ENCODE results near the gene KRTAP10-9.

KRTAP10-9 gene

GRCh38 chr21:44667612-44668011, 40.7 kb downstream of the KRTAP10-9 start:
- DNase-seq = no peak

- no peak for DNase-seq
Measured at GRCh38 chr21:44670642-44671432, 43.9 kb downstream of the KRTAP10-9 start.

DNA sequence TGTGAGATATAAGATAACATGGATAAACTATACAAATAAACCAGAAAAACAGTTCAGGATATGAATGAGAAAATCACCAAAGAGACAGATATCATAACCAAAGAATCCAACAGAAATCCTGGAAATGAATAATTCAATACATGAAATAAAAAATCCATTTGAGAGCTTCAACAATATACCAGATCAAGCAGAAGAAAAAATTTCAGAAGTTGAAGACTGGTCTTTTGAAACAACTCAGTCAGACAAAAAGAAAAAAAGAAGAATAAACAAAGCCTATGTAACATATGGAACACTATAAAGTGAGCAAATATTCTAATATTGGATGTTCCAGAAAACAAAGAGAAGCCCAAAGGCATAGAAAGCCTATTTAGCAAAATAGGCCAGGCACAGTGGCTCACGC, 45.0 kb downstream of the KRTAP10-9 start:
- no peak for DNase-seq

DNA sequence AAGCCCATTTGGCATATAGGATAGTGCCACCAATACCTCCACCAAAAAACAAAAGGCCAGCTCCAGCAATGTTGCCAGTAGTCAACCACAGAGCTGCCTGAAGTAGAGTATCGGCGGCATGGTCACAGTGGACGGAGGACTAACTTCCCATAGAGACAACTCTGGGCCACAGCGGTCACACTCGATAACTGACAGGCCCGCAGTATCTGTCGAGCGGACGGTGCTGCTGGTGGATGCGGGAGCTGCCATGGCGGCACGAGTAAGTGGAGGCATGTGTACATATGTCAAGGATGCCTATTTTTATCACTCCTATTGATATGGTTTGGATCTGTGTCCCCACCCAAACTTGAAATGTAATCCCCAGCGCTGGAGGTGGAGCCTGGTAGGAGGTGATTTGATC, 51.0 kb downstream of the KRTAP10-9 start:
- no peak for DNase-seq

Measured in GF-D8 (cell line).